Activated CD8-positive, alpha-beta memory T cell treated with anti-CD3 and anti-CD28 coated beads, Interleukin-2, amount 10 ng/mL, durations not matched to agents 7 days and 5 days (primary cell): ENCODE data around the gene GNA15. TPM values are rescaled to one million over a fixed set of nuclear protein-coding genes. Genes with fewer than 3 reads are reported as not detected.
A peak's percentile ranks its signal among the peaks of the same experiment; 100 is the strongest.
"Not testable (repeated sequence)": the region's sequence is repeated elsewhere in the genome, so short reads cannot be mapped to it uniquely, and the experiment has no call there.

ENCODE experiments used
- ATAC-seq: fragments of 150-1000 bp; cut with Tn5 transposase; one replicate; pipeline ENCODE4 v1.10.0; 2021; ENCODE audit warnings: moderate library complexity
- CTCF ChIA-PET: fragments of 350-600 bp; sonication (Branson Sonifier 250); formaldehyde crosslinking; loops from one replicate; lab custom pipeline; 2021; ENCODE audit warnings: antibody characterized with exemption; lab: Charles Lee
- DNase-seq: peaks from one replicate; pipeline ENCODE4 v3.0.0-alpha.2; 2020
- H3K27ac Mint-ChIP-seq: one replicate; pipeline ENCODE4 v1.8.0; 2021; ENCODE audit warnings: mild to moderate bottlenecking, mixed read lengths
- H3K27me3 Mint-ChIP-seq: one replicate; pipeline ENCODE4 v1.8.0; 2021; ENCODE audit warnings: mixed read lengths
- H3K36me3 Mint-ChIP-seq: one replicate; pipeline ENCODE4 v1.8.0; 2021; ENCODE audit warnings: mild to moderate bottlenecking, mixed read lengths
- H3K4me1 Mint-ChIP-seq: one replicate; pipeline ENCODE4 v1.8.0; 2021; ENCODE audit warnings: mixed read lengths
- H3K4me3 Mint-ChIP-seq: one replicate; pipeline ENCODE4 v1.8.0; 2021; ENCODE audit warnings: mild to moderate bottlenecking, moderate library complexity, mixed read lengths
- H3K9me3 Mint-ChIP-seq: one replicate; pipeline ENCODE4 v1.8.0; 2022; ENCODE audit warnings: low read depth, mixed read lengths
- total RNA-seq, 2 experiments: library from RNA; stranded (reverse); gene quantifications; one replicate each; pipeline ENCODE4 v1.2.3, GENCODE V29; 2021

Gene GNA15
- total RNA-seq, 2 experiments from 2014 or later, result 23.7 to 39.8 TPM

- Mint-ChIP-seq H3K36me3 (peaks cover 71% of the 10 kb centered on the region), H3K27ac (peak overlapping the region; percentile 46), H3K27me3 (no peaks in the 10 kb centered on the region), H3K4me1 (peaks cover 47% of the 10 kb centered on the region), H3K4me3 (no peak overlapping the region), H3K9me3 (peaks cover 2% of the 10 kb centered on the region)
- CTCF ChIA-PET, result interaction anchor here (0.8 to 3.5 kb wide), 17 partner anchors 11 to 211 kb away, joined by 3 to 28 read pairs (median 4); no protein-coding TSS in a partner anchor
- ATAC-seq, result no peak
- DNase-seq, result peak; percentile 69
These were observed 26.8 kb downstream of the GNA15 start for GRCh38 chr19:3162418-3163229.

- Mint-ChIP-seq H3K9me3 (peaks cover 2% of the 10 kb centered on the region), H3K27ac (peak overlapping the region; percentile 46), H3K27me3 (no peaks in the 10 kb centered on the region), H3K4me1 (peaks cover 45% of the 10 kb centered on the region), H3K4me3 (no peak overlapping the region), H3K36me3 (peaks cover 66% of the 10 kb centered on the region)
- CTCF ChIA-PET, result interaction anchor here (0.6 to 3.5 kb wide), 16 partner anchors 11 to 706 kb away, joined by 3 to 28 read pairs (median 6); partner anchors contain the start of genes GNA15 and LMNB2
- ATAC-seq (peak; percentile 90), DNase-seq (peak; percentile 82)
These were observed 27.5 kb downstream of the GNA15 start for GRCh38 chr19:3163230-3163886.

GRCh38 chr19:3163943-3164342, 28.1 kb downstream of the GNA15 start:
- Mint-ChIP-seq H3K36me3 (peaks cover 62% of the 10 kb centered on the region), H3K27ac (peak overlapping the region; percentile 32), H3K4me3 (no peak overlapping the region), H3K4me1 (peaks cover 45% of the 10 kb centered on the region), H3K9me3 (peaks cover 2% of the 10 kb centered on the region), H3K27me3 (no peaks in the 10 kb centered on the region)
- CTCF ChIA-PET, result interaction anchor here (0.6 to 3.5 kb wide), 16 partner anchors 11 to 707 kb away, joined by 3 to 28 read pairs (median 6); partner anchors contain the start of genes GNA15 and LMNB2
- ATAC-seq, result no peak
- DNase-seq, result no peak

- no peak for ATAC-seq
- CTCF ChIA-PET, result interaction anchor here (1.1 kb wide), 1 partner anchor 107 kb away, joined by 3 read pairs; no protein-coding TSS in a partner anchor
- no peaks in the 10 kb centered on the region for H3K27me3 Mint-ChIP-seq
- peaks cover 33% of the 10 kb centered on the region for H3K36me3 Mint-ChIP-seq
- H3K4me1 Mint-ChIP-seq, result peaks cover 32% of the 10 kb centered on the region
- H3K9me3 Mint-ChIP-seq, result no peaks in the 10 kb centered on the region
- DNase-seq, result no peak
- H3K4me3 Mint-ChIP-seq, result no peak overlapping the region
- H3K27ac Mint-ChIP-seq, result peak overlapping the region; percentile 32
These were observed 31.9 kb downstream of the GNA15 start for GRCh38 chr19:3167533-3168272.

- no peaks in the 10 kb centered on the region for H3K27me3 Mint-ChIP-seq
- CTCF ChIA-PET, result no interaction called here
- peaks cover 14% of the 10 kb centered on the region for H3K36me3 Mint-ChIP-seq
- H3K4me1 Mint-ChIP-seq, result peaks cover 15% of the 10 kb centered on the region
- ATAC-seq (no peak), DNase-seq (no peak)
- H3K9me3 Mint-ChIP-seq, result no peaks in the 10 kb centered on the region
- H3K27ac Mint-ChIP-seq, result no peak overlapping the region
- no peak overlapping the region for H3K4me3 Mint-ChIP-seq
These were observed 36.2 kb downstream of the GNA15 start for GRCh38 chr19:3171894-3172672.

- Mint-ChIP-seq H3K4me1 (peaks cover 16% of the 10 kb centered on the region), H3K36me3 (peaks cover 11% of the 10 kb centered on the region)
- DNase-seq, CTCF ChIA-PET, H3K27me3 Mint-ChIP-seq, H3K9me3 Mint-ChIP-seq, H3K4me3 Mint-ChIP-seq, H3K27ac Mint-ChIP-seq, ATAC-seq: not testable (repeated sequence)
These were observed 36.8 kb downstream of the GNA15 start for GRCh38 chr19:3172673-3173000.

- no peaks in the 10 kb centered on the region for H3K9me3 Mint-ChIP-seq
- H3K36me3 Mint-ChIP-seq, result peaks cover 29% of the 10 kb centered on the region
- ATAC-seq (no peak), DNase-seq (no peak)
- H3K27me3 Mint-ChIP-seq, result no peaks in the 10 kb centered on the region
- CTCF ChIA-PET, result interaction anchor here (0.9 to 2.0 kb wide), 3 partner anchors 12 to 72 kb away, joined by 3 to 8 read pairs (median 4); no protein-coding TSS in a partner anchor
- peak overlapping the region; percentile 84 for H3K4me3 Mint-ChIP-seq
- H3K4me1 Mint-ChIP-seq, result peaks cover 19% of the 10 kb centered on the region
- peak overlapping the region; percentile 95 for H3K27ac Mint-ChIP-seq
These were observed 40.2 kb downstream of the GNA15 start for GRCh38 chr19:3175781-3176714.

GRCh38 chr19:3176715-3177501, 41.1 kb downstream of the GNA15 start:
- no peaks in the 10 kb centered on the region for H3K27me3 Mint-ChIP-seq
- peak overlapping the region; percentile 84 for H3K4me3 Mint-ChIP-seq
- ATAC-seq (peak; percentile 59), DNase-seq (peak; percentile 90)
- H3K4me1 Mint-ChIP-seq, result peaks cover 21% of the 10 kb centered on the region
- H3K36me3 Mint-ChIP-seq, result peaks cover 35% of the 10 kb centered on the region
- H3K27ac Mint-ChIP-seq, result peak overlapping the region; percentile 95
- CTCF ChIA-PET, result interaction anchor here (0.7 to 2.0 kb wide), 4 partner anchors 13 to 73 kb away, joined by 3 to 8 read pairs (median 4); no protein-coding TSS in a partner anchor
- no peaks in the 10 kb centered on the region for H3K9me3 Mint-ChIP-seq

GRCh38 chr19:3178377-3178972, 42.6 kb downstream of the GNA15 start, which contains the start of gene S1PR4:
TSS of gene S1PR4 (plus strand) at chr19:3178769. CDS start at chr19:3178793, 24 bp downstream.
- H3K4me3 Mint-ChIP-seq, result peak within 1 kb of the TSS; percentile 97
- DNase-seq (peak; percentile 90), ATAC-seq (peak; percentile 81)
- CTCF ChIA-PET, result interaction anchor here (1.3 kb wide), 1 partner anchor 32 kb away, joined by 3 read pairs; no protein-coding TSS in a partner anchor
- H3K36me3 Mint-ChIP-seq, result peaks cover 40% of the 10 kb centered on the region
- no peaks in the 10 kb centered on the region for H3K27me3 Mint-ChIP-seq
- H3K27ac Mint-ChIP-seq, result peak within 1 kb of the TSS; percentile 91
- H3K9me3 Mint-ChIP-seq, result no peaks in the 10 kb centered on the region
- H3K4me1 Mint-ChIP-seq, result peaks cover 30% of the 10 kb centered on the region

GRCh38 chr19:3178973-3179738, 43.3 kb downstream of the GNA15 start:
- Mint-ChIP-seq H3K9me3 (no peaks in the 10 kb centered on the region), H3K27me3 (no peaks in the 10 kb centered on the region), H3K36me3 (peaks cover 44% of the 10 kb centered on the region), H3K4me3 (peak overlapping the region; percentile 97), H3K4me1 (peaks cover 36% of the 10 kb centered on the region), H3K27ac (peak overlapping the region; percentile 91)
- CTCF ChIA-PET, result interaction anchor here (1.3 to 1.6 kb wide), 2 partner anchors 33 to 75 kb away, joined by 3 to 5 read pairs; no protein-coding TSS in a partner anchor
- peak; percentile 65 for DNase-seq
- ATAC-seq, result peak; percentile 14
